Stimulated activated memory B cell treated with anti-CD40 and anti-IgM and Interleukin-4, amounts not matched to agents 10 μg/mL and 1 μg/mL and 100 μg/mL, for 72 hours (primary cell): ENCODE measurements around the gene ENO2.
"Not testable (repeated sequence)": the region's sequence is repeated elsewhere in the genome, so short reads cannot be mapped to it uniquely, and the experiment has no call there.

Experiments used
- ATAC-seq: fragments of 150-1000 bp; cut with Tn5 transposase; 2 replicates; pipeline ENCODE4 v1.10.0; 2021
- H3K27ac Mint-ChIP-seq: one replicate; pipeline ENCODE4 v1.8.0; 2022; ENCODE audit warnings: mild to moderate bottlenecking, mixed read lengths
- H3K27me3 Mint-ChIP-seq: one replicate; pipeline ENCODE4 v1.8.0; 2022; ENCODE audit warnings: mixed read lengths
- H3K36me3 Mint-ChIP-seq: one replicate; pipeline ENCODE4 v1.8.0; 2022; ENCODE audit warnings: mixed read lengths
- H3K4me1 Mint-ChIP-seq: one replicate; pipeline ENCODE4 v1.8.0; 2022; ENCODE audit warnings: mixed read lengths
- H3K4me3 Mint-ChIP-seq: one replicate; pipeline ENCODE4 v1.8.0; 2022; ENCODE audit warnings: mild to moderate bottlenecking, moderate library complexity, mixed read lengths
- H3K9me3 Mint-ChIP-seq: one replicate; pipeline ENCODE4 v1.8.0; 2022; ENCODE audit warnings: mixed read lengths

The ENO2 gene

GRCh38 chr12:6914246-6914946, at the start of gene ENO2:
Gene ENO2 (plus strand): TSS chr12:6914580. CDS start chr12:6915833, 1,253 bp downstream.
- peaks cover 13% of the 10 kb centered on the region for H3K36me3 Mint-ChIP-seq
- peak within 1 kb of the TSS; percentile 91 for H3K27ac Mint-ChIP-seq
- peak; percentile 92 for ATAC-seq
- no peaks in the 10 kb centered on the region for H3K9me3 Mint-ChIP-seq
- H3K4me3 Mint-ChIP-seq: peak within 1 kb of the TSS; percentile 98
- H3K4me1 Mint-ChIP-seq: peaks cover 28% of the 10 kb centered on the region
- no peaks in the 10 kb centered on the region for H3K27me3 Mint-ChIP-seq

GRCh38 chr12:6865307-6865706, 49.1 kb upstream of the ENO2 start:
- peaks cover 33% of the 10 kb centered on the region for H3K4me1 Mint-ChIP-seq
- peaks cover 68% of the 10 kb centered on the region for H3K36me3 Mint-ChIP-seq
- not testable (repeated sequence) for H3K27me3 Mint-ChIP-seq, H3K4me3 Mint-ChIP-seq, H3K27ac Mint-ChIP-seq, H3K9me3 Mint-ChIP-seq, ATAC-seq

- Mint-ChIP-seq H3K4me3 (peak overlapping the region; percentile 93), H3K9me3 (no peaks in the 10 kb centered on the region), H3K36me3 (peaks cover 61% of the 10 kb centered on the region), H3K27ac (peak overlapping the region; percentile 87), H3K27me3 (no peaks in the 10 kb centered on the region), H3K4me1 (peaks cover 43% of the 10 kb centered on the region)
- no peak for ATAC-seq
Measured at GRCh38 chr12:6866163-6866919, 48.0 kb upstream of the ENO2 start.

- Mint-ChIP-seq H3K36me3 (peaks cover 56% of the 10 kb centered on the region), H3K4me1 (peaks cover 50% of the 10 kb centered on the region), H3K9me3 (no peaks in the 10 kb centered on the region), H3K27me3 (no peaks in the 10 kb centered on the region), H3K4me3 (peak overlapping the region; percentile 93), H3K27ac (peak overlapping the region; percentile 87)
- peak; percentile 51 for ATAC-seq
Measured at GRCh38 chr12:6866920-6867412, 47.4 kb upstream of the ENO2 start.

GRCh38 chr12:6867413-6868210, 46.8 kb upstream of the ENO2 start, which contains the start of gene TPI1:
Gene TPI1 (plus strand): TSS chr12:6867531. CDS start chr12:6867567, 36 bp downstream.
- H3K4me1 Mint-ChIP-seq: peaks cover 56% of the 10 kb centered on the region
- no peaks in the 10 kb centered on the region for H3K27me3 Mint-ChIP-seq
- H3K36me3 Mint-ChIP-seq: peaks cover 52% of the 10 kb centered on the region
- H3K9me3 Mint-ChIP-seq: no peaks in the 10 kb centered on the region
- peak within 1 kb of the TSS; percentile 87 for H3K27ac Mint-ChIP-seq
- peak; percentile 92 for ATAC-seq
- H3K4me3 Mint-ChIP-seq: peak within 1 kb of the TSS; percentile 93

- ATAC-seq: no peak
- H3K36me3 Mint-ChIP-seq: peaks cover 47% of the 10 kb centered on the region
- H3K9me3 Mint-ChIP-seq: no peaks in the 10 kb centered on the region
- no peaks in the 10 kb centered on the region for H3K27me3 Mint-ChIP-seq
- peak overlapping the region; percentile 93 for H3K4me3 Mint-ChIP-seq
- peaks cover 63% of the 10 kb centered on the region for H3K4me1 Mint-ChIP-seq
- H3K27ac Mint-ChIP-seq: peak overlapping the region; percentile 87
Measured at GRCh38 chr12:6868211-6869048, 46.0 kb upstream of the ENO2 start.

GRCh38 chr12:6869049-6870021, 45.0 kb upstream of the ENO2 start:
- Mint-ChIP-seq H3K4me3 (peak overlapping the region; percentile 93), H3K4me1 (peaks cover 71% of the 10 kb centered on the region), H3K27me3 (no peaks in the 10 kb centered on the region), H3K9me3 (no peaks in the 10 kb centered on the region), H3K36me3 (peaks cover 43% of the 10 kb centered on the region), H3K27ac (peak overlapping the region; percentile 87)
- no peak for ATAC-seq

- H3K27ac Mint-ChIP-seq, H3K4me3 Mint-ChIP-seq: not testable (repeated sequence)
- peaks cover 77% of the 10 kb centered on the region for H3K4me1 Mint-ChIP-seq
Measured at GRCh38 chr12:6870304-6870703, 44.1 kb upstream of the ENO2 start.

GRCh38 chr12:6871052-6871957, 43.1 kb upstream of the ENO2 start:
- Mint-ChIP-seq H3K36me3 (peaks cover 29% of the 10 kb centered on the region), H3K27me3 (no peaks in the 10 kb centered on the region), H3K9me3 (no peaks in the 10 kb centered on the region), H3K4me3 (peak overlapping the region; percentile 99), H3K27ac (peak overlapping the region; percentile 92), H3K4me1 (peaks cover 75% of the 10 kb centered on the region)
- ATAC-seq: no peak

More at GRCh38 chr12:6870304-6870703, 44.1 kb upstream of the ENO2 start:
- not testable (repeated sequence) for H3K27me3 Mint-ChIP-seq, H3K9me3 Mint-ChIP-seq, ATAC-seq
- H3K36me3 Mint-ChIP-seq: peaks cover 34% of the 10 kb centered on the region

GRCh38 chr12:6872073-6873048, 42.0 kb upstream of the ENO2 start:
- ATAC-seq: peak; percentile 71
- H3K4me3 Mint-ChIP-seq: peak overlapping the region; percentile 99
- peak overlapping the region; percentile 92 for H3K27ac Mint-ChIP-seq
- no peaks in the 10 kb centered on the region for H3K9me3 Mint-ChIP-seq
- H3K27me3 Mint-ChIP-seq: no peaks in the 10 kb centered on the region
- H3K4me1 Mint-ChIP-seq: peaks cover 68% of the 10 kb centered on the region
- peaks cover 37% of the 10 kb centered on the region for H3K36me3 Mint-ChIP-seq

GRCh38 chr12:6873094-6874014, 41.0 kb upstream of the ENO2 start, which contains the start of gene SPSB2:
Gene SPSB2 (minus strand): TSS chr12:6873303. CDS start chr12:6872901, 402 bp downstream.
- Mint-ChIP-seq H3K4me1 (peaks cover 63% of the 10 kb centered on the region), H3K4me3 (peak within 1 kb of the TSS; percentile 99), H3K36me3 (peaks cover 39% of the 10 kb centered on the region), H3K9me3 (no peaks in the 10 kb centered on the region), H3K27ac (peak within 1 kb of the TSS; percentile 92), H3K27me3 (no peaks in the 10 kb centered on the region)
- ATAC-seq: peak; percentile 94
